Stimulated activated CD4-positive, alpha-beta T cell treated with anti-CD3 and anti-CD28 coated beads, Interleukin-12 subunit alpha, Interleukin-12 subunit beta, amount 100 ng/mL, for 4 hours (primary cell): ENCODE results near the gene SCRN3.

Source experiments
- DNase-seq: peaks from one replicate; pipeline ENCODE4 v3.0.0-alpha.2; 2020

The SCRN3 gene

DNA sequence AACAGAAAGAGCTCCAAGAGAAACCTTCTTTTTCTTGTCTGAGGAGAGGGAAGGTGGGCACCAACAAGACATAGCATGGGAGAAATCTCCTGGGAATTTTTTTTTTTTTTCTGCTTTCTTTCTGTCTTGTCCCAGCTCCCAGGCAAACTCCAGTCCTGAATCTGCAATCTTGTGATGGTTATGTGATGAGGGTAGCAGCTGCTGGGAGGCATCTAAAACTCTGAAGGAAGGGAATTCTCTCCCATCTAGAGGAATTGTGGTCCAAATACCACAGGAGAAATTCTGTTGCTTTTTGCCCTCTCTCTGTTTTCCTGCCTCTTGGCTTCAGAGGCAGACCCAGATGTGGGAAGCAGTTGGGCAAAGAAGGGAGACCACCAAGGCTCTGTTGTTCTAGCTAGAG lies 16.7 kb downstream of the SCRN3 start:
- no peak for DNase-seq

DNA sequence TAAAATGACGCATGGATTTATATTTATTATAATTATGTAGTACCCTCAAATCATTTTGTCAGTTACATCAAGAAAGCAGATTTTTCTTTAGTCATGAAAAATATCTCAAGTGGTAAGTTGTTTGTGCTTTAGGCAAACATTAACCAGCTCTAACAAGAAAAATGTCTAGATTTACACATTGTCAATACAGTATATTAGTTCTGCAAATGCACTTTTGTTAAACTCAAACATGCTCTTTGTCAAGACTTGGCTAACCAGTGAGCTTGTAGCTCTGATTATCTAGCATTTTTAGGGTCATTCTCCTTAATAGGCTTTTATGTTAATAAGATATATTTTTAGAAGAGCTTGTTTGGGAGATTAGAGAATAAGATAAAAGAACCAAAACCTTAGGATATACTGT lies 32.7 kb downstream of the SCRN3 start:
- no peak for DNase-seq

- DNase-seq: no peak
Measured at GRCh38 chr2:174430066-174430465, 34.5 kb downstream of the SCRN3 start.

DNA sequence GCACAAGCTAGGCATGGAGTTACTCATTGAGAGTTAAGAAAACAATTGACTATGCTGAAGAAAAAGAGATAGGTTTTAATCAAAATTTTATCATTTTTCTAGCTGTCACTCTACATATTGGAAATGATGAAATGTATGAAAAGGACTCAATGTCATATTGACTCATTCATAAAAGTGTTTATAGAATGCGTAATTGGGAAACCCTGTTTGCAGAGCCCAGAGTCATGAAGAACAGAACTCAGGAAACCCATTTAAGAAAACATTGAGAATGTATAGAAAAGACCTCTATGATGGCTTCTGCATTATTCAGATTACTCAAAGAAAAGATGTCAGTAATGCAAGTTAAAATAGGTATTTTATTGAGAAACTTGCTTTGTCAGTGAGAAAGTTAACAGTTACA lies 36.4 kb downstream of the SCRN3 start:
- DNase-seq: no peak

DNA sequence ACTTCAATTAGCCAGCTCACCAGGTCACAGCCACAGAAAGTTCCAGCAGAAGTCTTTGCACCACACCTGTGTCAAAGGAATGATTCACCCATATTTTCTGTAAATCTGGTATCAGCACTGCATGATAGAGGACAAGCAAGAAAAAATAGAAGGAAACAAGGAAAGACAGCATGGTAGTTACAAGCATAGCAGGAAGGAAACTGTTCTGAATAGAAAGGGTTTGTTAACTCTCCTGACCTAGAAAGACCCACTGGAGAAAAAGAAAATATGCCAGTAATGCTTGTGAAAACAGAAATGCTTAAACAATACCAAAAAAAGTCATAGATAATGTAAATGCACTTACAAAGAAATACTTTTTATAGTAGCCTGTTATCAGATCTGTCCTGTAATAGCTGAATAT lies 40.8 kb downstream of the SCRN3 start:
- no peak for DNase-seq

DNA sequence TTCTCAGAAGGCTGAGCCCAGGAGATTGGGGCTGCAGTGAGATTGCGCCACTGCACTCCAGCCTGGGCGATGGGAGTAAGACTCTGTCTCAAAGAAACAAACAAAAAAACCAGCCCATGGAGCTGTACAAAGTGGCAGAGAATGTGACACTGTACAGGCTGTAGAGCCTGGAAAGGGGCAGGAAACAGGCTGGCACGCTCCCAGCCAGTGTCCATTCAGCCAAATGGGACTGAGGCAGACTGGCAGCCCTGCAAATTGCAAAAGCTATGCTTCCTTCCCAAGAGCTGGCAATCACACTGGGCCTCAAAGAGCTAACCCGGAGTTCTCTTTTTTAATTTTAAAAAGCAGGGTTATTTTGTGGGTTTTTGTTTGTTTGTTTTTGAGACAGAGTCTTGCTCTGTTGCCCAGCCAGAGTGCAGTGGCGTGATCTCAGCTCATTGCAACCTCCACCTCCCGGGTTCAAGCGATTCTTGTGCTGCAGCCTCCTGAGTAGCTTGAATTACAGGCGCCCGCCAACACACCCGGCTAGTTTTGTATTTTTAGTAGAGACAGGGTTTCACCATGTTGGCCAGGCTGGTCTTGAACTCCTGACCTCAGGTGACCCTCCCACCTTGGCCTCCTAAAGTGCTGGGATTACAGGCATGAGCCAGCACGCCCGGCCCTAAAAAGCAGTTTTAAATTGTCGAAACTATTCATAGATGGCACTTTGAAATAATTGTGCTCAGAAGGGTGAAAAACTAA lies 42.8 kb downstream of the SCRN3 start:
- no peak for DNase-seq

- no peak for DNase-seq
Measured at GRCh38 chr2:174439323-174439722, 43.8 kb downstream of the SCRN3 start.

- no peak for DNase-seq
Measured at GRCh38 chr2:174439950-174440349, 44.4 kb downstream of the SCRN3 start.

GRCh38 chr2:174442546-174443510 lies 47.3 kb downstream of the SCRN3 start:
- DNase-seq: no peak

DNA sequence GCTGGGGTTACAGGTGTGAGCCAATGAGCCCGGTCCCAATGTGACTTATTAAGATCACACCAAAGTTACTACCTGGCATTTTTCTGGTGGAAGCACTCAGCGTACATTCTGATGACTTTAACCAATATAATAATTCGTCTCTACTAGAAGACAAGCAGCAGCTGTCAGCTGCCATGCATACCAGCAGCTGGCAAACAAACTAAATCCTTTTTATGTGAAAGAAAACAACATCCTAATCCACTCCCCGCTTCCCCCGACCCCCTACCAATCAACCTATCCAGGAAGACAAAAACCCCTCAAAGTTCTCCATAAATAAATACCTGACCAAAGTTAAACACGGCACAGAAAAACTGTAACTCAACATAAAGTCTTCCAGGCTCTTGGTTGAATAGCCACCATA lies 49.2 kb downstream of the SCRN3 start:
- no peak for DNase-seq

DNA sequence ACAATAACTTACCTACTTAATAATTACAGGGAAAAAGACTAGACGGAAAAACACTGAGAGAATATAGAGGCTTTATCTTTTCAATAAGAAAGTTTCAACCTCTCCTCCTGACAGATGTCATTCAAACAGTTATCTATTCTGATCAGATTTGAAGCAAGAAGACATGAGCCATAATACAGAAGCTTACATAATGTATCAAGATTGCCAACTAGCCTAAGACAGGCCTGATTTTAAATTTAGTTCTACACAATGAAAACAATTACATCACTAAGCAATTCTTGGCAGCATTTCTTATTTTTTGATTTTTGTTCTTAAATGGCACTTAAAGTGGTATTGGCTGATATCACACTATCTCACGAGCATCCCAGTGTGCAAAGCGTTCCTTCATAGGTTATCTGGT lies 49.7 kb downstream of the SCRN3 start:
- DNase-seq: no peak

DNA sequence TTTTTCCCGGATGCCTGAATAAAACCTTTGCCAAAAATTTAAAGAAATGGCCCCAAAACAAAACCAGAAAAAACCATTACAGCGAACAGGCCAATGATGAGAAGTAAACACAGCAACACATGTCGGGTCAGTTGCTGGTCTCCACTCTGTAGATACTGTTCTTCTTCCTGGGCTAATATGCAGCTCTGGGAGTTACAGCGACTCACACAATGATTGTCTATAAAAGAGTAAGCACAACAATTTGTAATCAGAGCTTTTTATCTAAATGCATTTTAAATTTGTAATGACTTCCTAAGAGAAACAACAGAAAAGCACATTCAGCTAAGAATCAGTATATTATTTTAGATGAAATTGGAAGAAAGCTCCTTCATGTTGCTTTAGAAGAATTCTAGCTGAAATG lies 51.0 kb downstream of the SCRN3 start:
- DNase-seq: no peak

DNA sequence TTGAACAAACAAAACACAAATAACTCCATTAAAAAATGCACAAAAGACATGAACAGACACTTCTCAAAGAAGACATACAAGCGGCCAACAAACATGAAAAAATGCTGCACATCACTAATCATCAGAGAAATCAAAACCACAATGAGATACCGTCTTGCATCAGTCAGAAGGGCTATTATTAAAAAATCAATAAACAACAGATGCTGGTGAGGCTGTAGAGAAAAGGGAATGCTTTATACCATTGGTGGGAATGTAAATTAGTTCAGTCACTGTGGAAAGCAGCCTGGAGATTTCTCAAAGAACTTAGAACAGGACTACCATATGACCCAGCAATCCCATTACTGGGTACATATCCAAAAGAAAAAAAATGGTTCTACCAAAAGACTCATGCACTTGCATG lies 53.5 kb downstream of the SCRN3 start:
- no peak for DNase-seq

- DNase-seq: no peak
Measured at GRCh38 chr2:174450021-174450816, 54.7 kb downstream of the SCRN3 start.

DNA sequence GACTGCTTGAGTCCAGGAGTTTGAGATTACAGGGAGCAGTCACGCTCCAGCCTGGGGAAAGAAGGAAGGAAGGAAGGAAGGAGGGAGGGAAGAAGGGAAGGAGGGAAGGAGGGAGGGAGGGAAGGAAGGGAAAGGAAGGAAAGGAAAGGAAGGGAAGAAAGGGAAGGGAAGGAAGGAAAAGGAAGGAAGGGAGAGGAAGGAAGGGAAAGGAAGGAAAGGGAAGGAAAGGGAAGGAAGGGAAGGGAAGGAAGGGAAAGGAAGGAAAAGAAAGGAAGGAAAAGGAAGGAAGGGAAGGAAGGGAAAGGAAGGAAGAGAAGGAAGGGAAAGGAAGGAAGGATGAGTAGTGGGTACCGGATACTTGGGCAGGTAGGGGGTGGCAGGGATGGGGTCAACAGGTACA lies 59.0 kb downstream of the SCRN3 start:
- DNase-seq: no peak

DNA sequence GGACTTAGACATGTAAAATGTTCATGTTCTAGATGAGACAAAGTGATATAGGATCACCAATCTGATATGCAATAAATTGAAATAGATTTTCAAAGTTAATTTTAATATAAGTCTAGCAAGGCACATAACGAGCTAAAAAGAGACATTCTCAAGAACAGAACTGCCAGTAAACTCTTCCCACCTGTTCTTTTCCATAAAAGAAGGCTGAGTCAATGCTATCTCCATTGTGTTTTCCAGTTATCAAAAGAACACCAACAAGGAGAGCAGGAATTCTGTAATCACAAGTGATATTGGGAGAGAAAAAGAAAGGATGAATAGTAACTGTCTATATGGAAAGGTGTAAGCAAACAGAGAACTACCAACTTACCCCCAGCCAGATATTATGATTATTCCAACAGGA lies 65.7 kb downstream of the SCRN3 start:
- DNase-seq: no peak

- no peak for DNase-seq
Measured at GRCh38 chr2:174465327-174465726, 69.8 kb downstream of the SCRN3 start.

GRCh38 chr2:174473796-174474195 lies 78.3 kb downstream of the SCRN3 start:
- no peak for DNase-seq

DNA sequence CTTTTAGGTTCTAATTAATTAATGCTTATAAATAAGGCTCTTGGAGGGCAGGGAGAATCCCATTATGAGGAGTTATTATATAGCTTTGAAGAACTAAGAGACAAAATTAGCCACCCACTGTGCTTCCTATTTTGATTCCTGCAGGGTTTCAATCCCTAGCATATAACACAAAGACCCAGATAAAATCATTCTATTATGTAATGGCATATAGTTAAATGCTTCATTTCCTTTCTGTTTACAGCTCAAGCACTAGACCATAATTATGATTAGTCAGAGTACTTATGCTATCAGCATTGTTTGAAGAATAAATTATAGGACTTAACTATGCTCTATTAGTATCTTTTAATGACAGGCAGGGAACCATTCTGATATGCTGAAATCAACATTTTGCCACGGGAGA lies 82.2 kb downstream of the SCRN3 start:
- no peak for DNase-seq
